Gastrocnemius medialis (tissue), 4 donors: ENCODE data around the gene CHCHD5.

ENCODE experiments used
- CTCF ChIP-seq, 5 experiments: fragments of 450-650 bp in 3 of 5; fragments of 200-600 bp in 2 of 5; sonication (generic) in 2 of 5; IDR thresholded peaks in 4 of 5; conservative IDR thresholded peaks in 1 of 5; 1 replicate in 4 of 5; 2 replicates in 1 of 5; pipeline ENCODE4 v1.5.1; 2016 to 2019; ENCODE audit warnings: antibody characterized with exemption in 5 of 5, mild to moderate bottlenecking in 3 of 5, moderate library complexity in 3 of 5
- POLR2A ChIP-seq, 2 donors: fragments of 450-650 bp; IDR thresholded peaks; one replicate each; pipeline ENCODE4 v1.6.1; 2017; ENCODE audit warnings: antibody characterized with exemption in 2 of 2, mild to moderate bottlenecking in 2 of 2, moderate library complexity in 2 of 2

- TF ChIP-seq CTCF (IDR thresholded peaks at IDR 0.05 in 4 of 5, conservative IDR thresholded peaks at IDR 0.05 in 1 of 5) (no peak), POLR2A (IDR thresholded peaks at IDR 0.05) (no peak)
Observed at GRCh38 chr2:112540906-112541305, 43.5 kb upstream of the CHCHD5 start.
